Mesenteric fat pad (tissue), 1 donor: ENCODE results near the gene SYTL2. TPM values are rescaled to one million over a fixed set of nuclear protein-coding genes. Genes with fewer than 3 reads are reported as not detected.

Experiments used
- DNase-seq: peaks from one replicate; pipeline ENCODE4 v3.0.0-alpha.2; 2020; ENCODE audit warnings: low spot score
- total RNA-seq: library from RNA; stranded (reverse); fragmentation: NEBNext Ultra II Directional; extraction: Animal tissue kit (Norgen Biotek cat#: 25700); gene quantifications from one replicate; pipeline ENCODE4 v1.2.1, GENCODE V29; 2021
- donor health status: DM: yes; HTN: yes; CAD: no.

The SYTL2 gene
- total RNA-seq, 1 donor from 2014 or later = 13.5 TPM

- no peak for DNase-seq
Observed at GRCh38 chr11:85826116-85826855, 15.3 kb upstream of the SYTL2 start.

GRCh38 chr11:85825616-85826015 lies 14.7 kb upstream of the SYTL2 start:
- no peak for DNase-seq

GRCh38 chr11:85823816-85824215 lies 12.9 kb upstream of the SYTL2 start:
- DNase-seq = no peak

- no peak for DNase-seq
Observed at GRCh38 chr11:85822814-85823213, 11.9 kb upstream of the SYTL2 start.

GRCh38 chr11:85821636-85822035 lies 10.7 kb upstream of the SYTL2 start:
- DNase-seq = no peak

- DNase-seq = no peak
Observed at GRCh38 chr11:85819441-85819840, 8.5 kb upstream of the SYTL2 start.

- DNase-seq = no peak
Observed at GRCh38 chr11:85815186-85815931, 4.4 kb upstream of the SYTL2 start.

- no peak for DNase-seq
Observed at GRCh38 chr11:85813721-85814120, 2.8 kb upstream of the SYTL2 start.

- no peak for DNase-seq
Observed at GRCh38 chr11:85811624-85812023, 683 bp upstream of the SYTL2 start.

GRCh38 chr11:85810521-85810870 lies 445 bp downstream of the SYTL2 start:
- no peak for DNase-seq

- no peak for DNase-seq
Observed at GRCh38 chr11:85809863-85810262, 1.1 kb downstream of the SYTL2 start.

- DNase-seq = no peak
Observed at GRCh38 chr11:85809191-85809590, 1.8 kb downstream of the SYTL2 start.

- DNase-seq = no peak
Observed at GRCh38 chr11:85806876-85807275, 4.1 kb downstream of the SYTL2 start.

- no peak for DNase-seq
Observed at GRCh38 chr11:85806016-85806415, 4.9 kb downstream of the SYTL2 start.

GRCh38 chr11:85805387-85805786 lies 5.6 kb downstream of the SYTL2 start:
- DNase-seq = no peak

GRCh38 chr11:85803920-85804319 lies 7.0 kb downstream of the SYTL2 start:
- DNase-seq = no peak

GRCh38 chr11:85803303-85803702 lies 7.6 kb downstream of the SYTL2 start:
- DNase-seq = no peak

- DNase-seq = no peak
Observed at GRCh38 chr11:85801527-85801926, 9.4 kb downstream of the SYTL2 start.

GRCh38 chr11:85800595-85801342 lies 10.2 kb downstream of the SYTL2 start:
- DNase-seq = no peak

- DNase-seq = no peak
Observed at GRCh38 chr11:85799142-85799541, 11.8 kb downstream of the SYTL2 start.

GRCh38 chr11:85798361-85798760 lies 12.6 kb downstream of the SYTL2 start:
- DNase-seq = no peak
